Endothelial cell of umbilical vein (primary cell): ENCODE measurements around the gene PIM3. TPM values are rescaled to one million over a fixed set of nuclear protein-coding genes. Genes with fewer than 3 reads are reported as not detected.

ENCODE experiments used
- BruUV-seq: library from RNA; stranded (reverse); fragments of 400-500 nt; replicated peaks from 2 replicates; lab custom pipeline; 2021; lab: Mats Ljungman, UMichigan
- CTCF ChIA-PET: fragments of 300-600, 350-600 bp; sonication (Branson Sonifier 250); formaldehyde crosslinking; loops from one replicate; lab custom pipeline; 2021; ENCODE audit warnings: antibody characterized with exemption, inconsistent platforms; lab: Charles Lee
- POLR2A ChIA-PET: fragments of 300-600, 350-600 bp; sonication (Branson Sonifier 250); formaldehyde crosslinking; loops from one replicate; lab custom pipeline; 2021; ENCODE audit warnings: antibody characterized with exemption, inconsistent platforms; lab: Charles Lee
- DNase-seq: peaks from one replicate; pipeline ENCODE4 v3.0.0-alpha.2; 2011; ENCODE audit warnings: low read depth, low spot score
- FAIRE-seq: peaks from 2 replicates; lab custom pipeline; 2011; peaks lifted over from hg19 to GRCh38; lab: Jason Lieb, UNC
- H2AFZ ChIP-seq: 2 replicates; pipeline ENCODE4 v1.6.0; 2012; ENCODE audit warnings: low read depth, low read length, control low read depth, inconsistent platforms
- H3K27ac ChIP-seq: 2 replicates; pipeline ENCODE4 v1.5.1; 2011; ENCODE audit warnings: low read depth, mild to moderate bottlenecking, control low read depth, low read length, moderate library complexity; ENCODE audit not compliant: insufficient read depth
- H3K27me3 ChIP-seq, 2 experiments: 2 replicates each; pipeline versions ENCODE4 v1.6.0 to v1.6.1; 2011; ENCODE audit warnings: low read length in 2 of 2, mixed read lengths in 1 of 2; ENCODE audit not compliant: control insufficient read depth in 2 of 2, insufficient read depth in 2 of 2
- H3K36me3 ChIP-seq, 2 experiments: 2 replicates in 1 of 2; 3 replicates in 1 of 2; pipeline ENCODE4 v1.5.1; 2011; ENCODE audit warnings: low read length in 2 of 2, mild to moderate bottlenecking in 1 of 2, moderate library complexity in 1 of 2; ENCODE audit not compliant: control insufficient read depth in 2 of 2, insufficient read depth in 2 of 2; ENCODE audit errors: extremely low read depth in 1 of 2
- H3K4me1 ChIP-seq: 3 replicates; pipeline ENCODE4 v1.5.1; 2011; ENCODE audit warnings: mild to moderate bottlenecking, low read length; ENCODE audit not compliant: control insufficient read depth, insufficient read depth; ENCODE audit errors: extremely low read depth
- H3K4me2 ChIP-seq: 2 replicates; pipeline ENCODE4 v1.6.1; 2011; ENCODE audit warnings: low read length, control low read depth, mixed read lengths; ENCODE audit not compliant: insufficient read depth
- H3K4me3 ChIP-seq, 3 experiments: fragments of 200-600 bp in 1 of 3; sonication (generic), shearing (Covaris generic) in 1 of 3; replicated peaks in 1 of 3; 2 replicates each; pipeline ENCODE4 v1.5.1; 2011 to 2016; ENCODE audit warnings: control low read depth in 3 of 3, low read length in 3 of 3, mild to moderate bottlenecking in 2 of 3, inconsistent platforms in 1 of 3, low read depth in 1 of 3, moderate library complexity in 1 of 3; ENCODE audit not compliant: insufficient read depth in 1 of 3
- H3K79me2 ChIP-seq: 2 replicates; pipeline ENCODE4 v1.6.0; 2012; ENCODE audit warnings: low read length, inconsistent platforms; ENCODE audit not compliant: control insufficient read depth, insufficient read depth
- H3K9ac ChIP-seq: replicated peaks from 2 replicates; pipeline ENCODE3; 2011; ENCODE audit warnings: low read length, control low read depth; ENCODE audit not compliant: insufficient read depth; ENCODE audit errors: extremely low read depth
- H3K9me1 ChIP-seq: replicated peaks from 3 replicates; pipeline ENCODE4 v1.6.0; 2011; ENCODE audit warnings: mild to moderate bottlenecking, low read length; ENCODE audit not compliant: control insufficient read depth, insufficient read depth; ENCODE audit errors: extremely low read depth
- H3K9me3 ChIP-seq: replicated peaks from 2 replicates; pipeline ENCODE4 v1.5.1; 2012; ENCODE audit warnings: low read length, inconsistent platforms; ENCODE audit not compliant: control insufficient read depth, insufficient read depth
- H4K20me1 ChIP-seq: replicated peaks from 2 replicates; pipeline ENCODE3; 2011; ENCODE audit warnings: mild to moderate bottlenecking, low read length; ENCODE audit not compliant: control insufficient read depth, insufficient read depth; ENCODE audit errors: extremely low read depth
- EZH2 ChIP-seq: IDR thresholded peaks from 2 replicates; pipeline ENCODE4 v1.6.1; 2012; ENCODE audit warnings: borderline replicate concordance, low read depth, mild to moderate bottlenecking, moderate library complexity, low read length, inconsistent platforms; ENCODE audit not compliant: severe bottlenecking
- FOS ChIP-seq: IDR thresholded peaks from 2 replicates; pipeline ENCODE4 v1.6.1; 2011; ENCODE audit warnings: mild to moderate bottlenecking, low read length, moderate library complexity, borderline replicate concordance; ENCODE audit not compliant: insufficient read depth
- GATA2 ChIP-seq: IDR thresholded peaks from 2 replicates; pipeline ENCODE4 v1.7.0; 2011; ENCODE audit warnings: low read depth, mild to moderate bottlenecking, moderate library complexity, mixed read lengths, low read length; ENCODE audit not compliant: insufficient read length, insufficient read depth
- JUN ChIP-seq: IDR thresholded peaks from 2 replicates; pipeline ENCODE4 v1.6.1; 2011; ENCODE audit warnings: borderline replicate concordance, low read depth; ENCODE audit not compliant: insufficient read length, insufficient read depth
- MYC ChIP-seq: IDR thresholded peaks from one replicate; pipeline ENCODE4 v1.6.1; 2011; ENCODE audit warnings: mild to moderate bottlenecking, low read depth, low read length
- POLR2A ChIP-seq: IDR thresholded peaks from 2 replicates; pipeline ENCODE4 v1.6.1; 2012; ENCODE audit warnings: low read depth, mild to moderate bottlenecking, control low read depth, low read length
- POLR2AphosphoS5 ChIP-seq: IDR thresholded peaks from 2 replicates; pipeline ENCODE4 v1.6.1; 2012; ENCODE audit warnings: low read depth, mild to moderate bottlenecking, control low read depth, low read length, moderate library complexity; ENCODE audit not compliant: insufficient read depth
- dilution Hi-C: fragments of 300-500 bp; cut with MboI; formaldehyde crosslinking; loops from one replicate; pipeline ENCODE4 v1.15.0; 2019; ENCODE audit warnings: low sequenced_read_pairs; ENCODE audit not compliant: extremely low pct_ligation_motif_present
- intact Hi-C: fragments of 100-400 bp; cut with micrococcal nuclease; formaldehyde crosslinking; loops from one replicate; pipeline ENCODE4 v1.10.0; 2022
- polyA plus RNA-seq, 4 experiments: library from polyadenylated mRNA; depleted of rRNA in 3 of 4; stranded (reverse) in 3 of 4; unstranded in 1 of 4; fragments of >200 nt; gene quantifications; 2 replicates each; pipeline versions ENCODE4 v1.2.1 to v1.2.3, GENCODE V29; 2011 to 2012; ENCODE audit warnings: missing spikeins in 1 of 4
- total RNA-seq: library from RNA; stranded (reverse); gene quantifications from 2 replicates; pipeline ENCODE4 v1.2.3, GENCODE V29; 2021
- TF ChIP-seq, protein P1 (sequence below): IDR thresholded peaks from 2 replicates; pipeline ENCODE4 v1.6.1; 2011; ENCODE audit not compliant: insufficient read depth, insufficient read length
- TF ChIP-seq, protein P2 (sequence below), 2 donors: IDR thresholded peaks; 1 replicate in 1 of 2; 2 replicates in 1 of 2; pipeline ENCODE4 v1.5.1; 2011; ENCODE audit warnings: low read length in 2 of 2, mild to moderate bottlenecking in 2 of 2, moderate library complexity in 2 of 2, control low read depth in 1 of 2, inconsistent platforms in 1 of 2, low read depth in 1 of 2; ENCODE audit not compliant: insufficient read depth in 1 of 2; ENCODE audit errors: extremely low read depth in 1 of 2

PIM3 gene
- total and polyA plus RNA-seq, 2 donors (not counting 3 experiments of a cell fraction or from before 2014, with no cell fraction given): 131 to 185 TPM

DNA sequence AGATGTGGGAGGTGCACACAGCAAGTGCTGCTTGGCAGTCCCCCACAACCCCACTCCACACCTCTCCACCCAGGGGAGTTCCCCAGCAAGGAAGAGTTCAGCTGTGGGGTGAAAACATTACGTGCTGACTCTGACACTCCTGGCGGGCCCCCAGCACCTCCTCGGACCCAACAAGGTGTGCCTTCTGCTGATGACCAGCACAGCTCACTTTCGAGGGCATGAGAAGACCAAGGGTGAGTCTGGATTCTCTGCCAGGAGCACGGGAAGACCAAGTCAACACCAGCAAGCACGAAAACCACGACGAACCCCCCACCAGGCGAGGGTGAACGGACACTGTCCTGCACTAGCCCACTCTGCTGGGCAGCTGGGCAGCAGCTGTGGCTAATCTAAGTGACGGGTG is 43.7 kb upstream of the PIM3 start:
- Histone ChIP-seq H3K4me3 (no peak overlapping the region), H3K9ac (no peak overlapping the region), H4K20me1 (no peaks in the 10 kb centered on the region), H3K9me3 (no peaks in the 10 kb centered on the region), H3K9me1 (no peaks in the 10 kb centered on the region), H3K27ac (no peak overlapping the region), H3K27me3 (no peaks in the 10 kb centered on the region), H3K4me2 (no peak overlapping the region), H3K79me2 (peaks cover 4% of the 10 kb centered on the region), H3K36me3 (peaks cover 2 to 16% of the 10 kb centered on the region in 2 experiments), H2AFZ (no peak overlapping the region), H3K4me1 (peaks cover 14% of the 10 kb centered on the region)
- TF ChIP-seq JUN: no peak
- TF ChIP-seq, protein P1, sequence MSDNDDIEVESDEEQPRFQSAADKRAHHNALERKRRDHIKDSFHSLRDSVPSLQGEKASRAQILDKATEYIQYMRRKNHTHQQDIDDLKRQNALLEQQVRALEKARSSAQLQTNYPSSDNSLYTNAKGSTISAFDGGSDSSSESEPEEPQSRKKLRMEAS: no peak
- TF ChIP-seq GATA2: no peak
- TF ChIP-seq EZH2: no peak
- no peak for TF ChIP-seq POLR2A
- TF ChIP-seq FOS: no peak
- no peak for TF ChIP-seq POLR2AphosphoS5
- no peak for TF ChIP-seq MYC
- TF ChIP-seq, protein P2, sequence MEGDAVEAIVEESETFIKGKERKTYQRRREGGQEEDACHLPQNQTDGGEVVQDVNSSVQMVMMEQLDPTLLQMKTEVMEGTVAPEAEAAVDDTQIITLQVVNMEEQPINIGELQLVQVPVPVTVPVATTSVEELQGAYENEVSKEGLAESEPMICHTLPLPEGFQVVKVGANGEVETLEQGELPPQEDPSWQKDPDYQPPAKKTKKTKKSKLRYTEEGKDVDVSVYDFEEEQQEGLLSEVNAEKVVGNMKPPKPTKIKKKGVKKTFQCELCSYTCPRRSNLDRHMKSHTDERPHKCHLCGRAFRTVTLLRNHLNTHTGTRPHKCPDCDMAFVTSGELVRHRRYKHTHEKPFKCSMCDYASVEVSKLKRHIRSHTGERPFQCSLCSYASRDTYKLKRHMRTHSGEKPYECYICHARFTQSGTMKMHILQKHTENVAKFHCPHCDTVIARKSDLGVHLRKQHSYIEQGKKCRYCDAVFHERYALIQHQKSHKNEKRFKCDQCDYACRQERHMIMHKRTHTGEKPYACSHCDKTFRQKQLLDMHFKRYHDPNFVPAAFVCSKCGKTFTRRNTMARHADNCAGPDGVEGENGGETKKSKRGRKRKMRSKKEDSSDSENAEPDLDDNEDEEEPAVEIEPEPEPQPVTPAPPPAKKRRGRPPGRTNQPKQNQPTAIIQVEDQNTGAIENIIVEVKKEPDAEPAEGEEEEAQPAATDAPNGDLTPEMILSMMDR (IDR thresholded peaks at IDR 0.05; ENCODE audit: extremely low read depth in 1 of 2, insufficient read depth in 1 of 2, low read depth in 1 of 2, low read length in 2 of 2): no peak
- DNase-seq (no peak), FAIRE-seq (no peak)
- no TSS peak for BruUV-seq
- intact Hi-C loops (no loop called here), dilution Hi-C loops (no loop called here)
- CTCF ChIA-PET: interaction anchor here (1.6 to 1.7 kb wide), 2 partner anchors 149 kb away, joined by 5 to 6 read pairs; no protein-coding TSS in a partner anchor
- POLR2A ChIA-PET: no interaction called here
